COLO829 (cell line): ENCODE results near the gene RNF212B.
"Not testable (repeated sequence)": the region's sequence is repeated elsewhere in the genome, so short reads cannot be mapped to it uniquely, and the experiment has no call there.

Experiments used
- DNase-seq: peaks from one replicate; pipeline ENCODE4 v3.0.0; 2012; ENCODE audit warnings: low spot score

The RNF212B gene

GRCh38 chr14:23242076-23242475, 4.3 kb downstream of the RNF212B start:
- DNase-seq = no peak

DNA sequence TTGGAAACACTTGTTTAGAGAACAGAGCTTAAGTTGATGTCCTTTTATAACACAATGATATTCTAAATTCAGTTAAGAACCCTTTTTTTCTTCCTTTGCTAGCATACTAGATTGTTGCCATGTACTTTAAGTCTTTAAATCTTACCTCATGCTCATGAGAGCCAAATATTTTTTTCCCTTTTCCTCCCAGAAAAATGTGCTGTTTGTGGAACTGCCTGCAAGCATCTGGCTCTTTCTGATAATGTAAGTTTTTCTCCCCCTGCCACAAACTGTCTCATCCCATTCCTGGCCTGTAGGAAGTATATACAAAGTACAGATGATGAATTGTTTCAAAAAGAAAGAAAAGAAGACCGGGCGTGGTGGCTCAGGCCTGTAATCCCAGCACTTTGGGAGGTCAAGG, 5.3 kb downstream of the RNF212B start:
- no peak for DNase-seq

DNA sequence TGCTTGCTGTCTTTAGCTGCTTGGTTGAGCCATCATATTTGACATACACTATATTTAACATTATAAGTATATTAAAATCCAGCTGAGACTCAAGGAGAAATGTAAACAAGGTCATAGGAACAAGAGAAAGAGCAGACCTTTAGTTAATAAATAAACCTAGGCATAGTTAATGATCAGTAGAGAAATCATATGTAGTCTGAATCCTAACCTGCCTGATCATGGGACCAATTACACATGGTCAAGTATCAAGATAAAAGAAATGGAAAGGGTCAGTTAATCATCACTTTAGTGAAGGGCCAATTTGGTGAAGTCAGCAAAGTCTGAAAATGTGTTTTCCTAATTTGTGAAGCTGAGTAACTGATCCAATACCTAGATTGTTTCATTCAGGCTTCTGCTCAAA, 7.5 kb downstream of the RNF212B start:
- DNase-seq = no peak

DNA sequence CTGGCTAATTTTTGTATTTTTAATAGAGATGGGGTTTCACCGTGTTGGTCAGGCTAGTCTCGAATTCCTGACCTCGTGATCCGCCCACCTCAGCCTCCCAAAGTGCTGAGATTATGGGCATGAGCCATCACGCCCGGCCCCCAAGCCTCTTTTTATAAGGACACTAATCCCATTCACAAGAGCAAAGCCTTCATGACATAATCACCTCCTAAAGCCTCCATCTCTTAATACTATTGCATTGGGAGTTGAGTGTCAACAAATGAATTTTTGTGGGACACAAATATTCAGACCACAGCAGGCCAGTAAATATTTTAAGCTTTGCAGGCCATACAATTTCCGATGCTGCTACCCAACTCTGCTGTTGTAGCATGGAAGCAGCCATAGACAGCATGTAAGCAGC, 10.9 kb downstream of the RNF212B start:
- DNase-seq = no peak

GRCh38 chr14:23249824-23250223, 12.1 kb downstream of the RNF212B start:
- DNase-seq = no peak

GRCh38 chr14:23252006-23252405, 14.3 kb downstream of the RNF212B start:
- DNase-seq = no peak

DNA sequence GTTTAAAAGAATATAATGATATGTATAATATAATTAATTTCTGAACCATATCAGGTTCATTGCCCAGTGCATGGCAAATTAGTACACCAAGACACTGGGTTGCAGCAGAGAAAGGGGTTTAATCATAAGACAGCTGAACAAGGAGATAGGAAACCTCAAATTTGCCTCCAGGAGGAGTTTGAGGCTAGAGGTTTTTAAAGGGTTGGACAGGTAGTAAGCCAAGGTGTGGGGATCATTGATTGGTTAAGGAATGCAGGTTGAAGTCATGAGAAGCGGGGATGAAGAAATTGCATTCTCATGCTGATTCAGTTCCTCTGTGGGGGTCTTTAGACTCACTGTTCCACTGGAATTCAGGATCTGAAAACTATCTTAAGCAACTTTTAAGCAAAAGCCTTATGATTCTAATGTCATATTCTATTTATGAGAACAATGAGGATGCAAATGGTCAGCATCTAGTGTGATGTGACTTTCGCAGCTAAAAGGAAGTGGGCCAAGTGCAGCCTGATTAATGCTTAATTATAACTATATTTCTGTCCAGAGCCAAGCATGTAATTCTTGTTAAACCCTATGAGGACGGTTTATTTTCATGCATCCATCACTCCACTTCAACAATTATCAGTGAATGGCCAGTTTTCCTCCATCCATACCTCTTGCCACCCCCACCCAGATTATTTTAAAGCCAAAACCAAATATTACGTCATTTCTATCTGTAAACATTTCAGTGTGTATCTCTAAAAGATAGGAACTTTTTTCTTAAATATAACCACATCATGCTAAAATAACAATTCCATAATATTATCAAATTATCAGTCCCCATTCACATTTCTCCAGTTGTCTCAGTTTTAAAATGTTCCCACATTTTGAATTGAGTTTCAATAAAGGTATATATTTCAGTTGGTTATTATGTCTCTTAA, 14.9 kb downstream of the RNF212B start:
- no peak for DNase-seq

DNA sequence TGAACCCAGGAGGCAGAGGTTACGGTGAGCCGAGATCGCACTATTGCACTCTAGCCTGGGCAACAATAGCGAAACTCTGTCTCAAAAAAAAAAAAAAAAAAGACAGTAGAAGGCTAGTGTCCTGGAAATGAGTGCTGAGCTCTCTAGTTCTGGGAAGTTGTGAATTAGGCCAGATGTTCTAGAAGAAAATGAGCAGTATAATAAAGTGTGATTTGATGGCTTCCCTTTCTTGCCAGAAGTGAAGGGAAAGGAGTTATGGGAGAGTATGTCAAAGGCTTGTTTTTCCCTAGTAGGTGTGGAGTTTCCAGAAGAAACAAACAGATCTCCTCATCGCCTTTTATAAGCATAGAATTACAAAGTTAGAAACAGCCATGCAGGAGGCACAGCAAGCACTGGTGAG, 20.5 kb downstream of the RNF212B start:
- DNase-seq = no peak

DNA sequence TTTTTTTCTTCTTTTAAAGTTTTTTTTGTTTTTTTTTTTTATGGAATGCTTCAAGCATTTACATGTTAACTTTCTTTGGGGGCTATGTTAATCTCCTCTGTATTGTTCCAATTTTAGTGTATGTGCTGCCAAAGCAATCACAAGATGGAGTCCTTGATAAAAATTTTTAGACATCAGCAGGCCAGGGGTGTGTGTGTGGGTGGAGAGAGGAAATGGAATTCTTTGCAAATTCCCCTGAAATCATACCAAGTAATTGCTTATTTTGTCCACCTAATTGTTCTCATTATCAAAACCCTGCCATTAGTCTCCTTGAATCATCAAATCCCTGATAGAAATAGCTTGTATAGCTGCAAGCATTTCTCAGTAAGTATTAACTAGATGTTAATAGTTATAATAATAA, 21.7 kb downstream of the RNF212B start:
- no peak for DNase-seq

- DNase-seq = not testable (repeated sequence)
These were observed 23.1 kb downstream of the RNF212B start for GRCh38 chr14:23260849-23261248.

DNA sequence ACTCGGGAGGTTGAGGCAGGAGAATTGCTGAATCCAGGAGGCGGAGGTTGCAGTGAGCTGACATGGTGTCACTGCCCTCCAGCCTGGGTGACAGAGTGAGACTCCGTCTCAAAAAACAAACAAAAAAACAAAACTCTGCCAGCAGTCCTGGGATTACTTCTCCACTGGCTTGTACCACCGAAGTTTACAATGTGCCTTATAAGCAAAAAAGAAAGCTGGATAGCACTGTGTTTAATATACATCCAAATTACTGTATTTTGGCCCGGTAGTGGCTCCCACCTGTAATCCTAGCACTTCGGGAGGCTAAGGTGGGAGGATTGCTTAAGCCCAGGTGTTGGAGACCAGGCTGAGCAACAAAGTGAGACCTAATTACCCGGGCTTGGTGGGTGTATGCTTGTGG, 31.5 kb downstream of the RNF212B start:
- DNase-seq = no peak

- DNase-seq = no peak
These were observed 37.7 kb downstream of the RNF212B start for GRCh38 chr14:23275412-23275811.

DNA sequence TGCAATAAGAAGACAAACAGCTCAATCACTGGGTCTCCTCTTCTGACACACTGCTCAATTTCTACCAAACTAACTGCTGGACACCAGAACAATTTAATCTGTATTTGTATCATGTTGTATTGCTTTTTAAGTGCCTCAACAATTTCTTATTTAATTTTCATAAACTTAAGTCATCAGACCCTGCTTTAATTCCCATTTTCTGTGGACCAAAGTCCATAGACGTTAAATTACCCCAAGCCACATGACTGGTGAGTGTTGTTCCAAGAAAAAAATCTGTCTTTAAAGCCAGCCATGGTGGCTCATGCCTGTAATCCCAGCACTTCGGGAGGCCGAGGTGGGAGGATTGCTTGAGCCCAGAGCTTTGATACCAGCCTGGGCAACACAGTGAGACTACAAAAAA, 39.5 kb downstream of the RNF212B start:
- no peak for DNase-seq

GRCh38 chr14:23277928-23278327, 40.2 kb downstream of the RNF212B start:
- DNase-seq = not testable (repeated sequence)

- DNase-seq = no peak
These were observed 43.5 kb downstream of the RNF212B start for GRCh38 chr14:23281247-23281646.

DNA sequence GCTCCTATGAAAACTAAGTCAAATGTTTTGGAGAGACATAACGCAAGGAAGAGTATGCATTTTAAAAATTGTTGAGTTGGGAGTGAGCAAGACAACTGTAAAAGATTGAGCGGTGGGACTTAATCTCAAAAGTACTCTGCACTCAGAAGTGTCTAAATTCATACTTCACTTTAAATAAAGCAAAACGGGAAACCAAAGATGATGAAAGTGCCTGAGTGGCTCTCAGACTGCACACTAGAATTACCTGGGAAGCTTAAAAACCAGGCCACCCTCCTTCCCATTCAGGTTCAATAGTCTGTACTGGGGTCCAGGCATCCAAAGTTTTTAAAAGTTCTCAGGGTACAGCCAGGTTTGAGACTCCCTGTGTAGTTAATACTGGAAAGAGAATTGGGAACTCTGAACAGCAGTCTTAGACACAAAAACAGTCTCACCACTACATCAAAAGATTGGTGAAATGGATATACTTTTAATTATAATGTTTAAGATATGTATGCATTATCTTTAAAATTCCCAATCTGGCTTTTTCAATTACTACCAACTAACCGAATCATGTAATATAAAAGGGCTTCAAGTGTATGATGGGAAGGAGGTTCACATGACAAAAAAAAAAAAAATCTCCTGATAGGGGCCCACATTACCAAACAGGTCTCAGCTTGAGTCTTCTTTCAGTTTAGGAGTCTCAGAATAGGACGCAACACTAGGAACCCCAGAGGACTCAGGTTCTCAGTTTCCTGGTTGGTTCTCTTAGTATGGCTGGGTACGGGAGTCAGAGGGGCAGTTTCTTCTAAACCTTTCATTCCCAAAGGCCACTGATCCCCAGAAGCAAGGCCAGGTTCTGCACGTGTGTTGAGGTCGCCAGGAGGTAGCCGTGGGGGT, 47.2 kb downstream of the RNF212B start:
- no peak for DNase-seq

- no peak for DNase-seq
These were observed 47.8 kb downstream of the RNF212B start for GRCh38 chr14:23285530-23286019.

DNA sequence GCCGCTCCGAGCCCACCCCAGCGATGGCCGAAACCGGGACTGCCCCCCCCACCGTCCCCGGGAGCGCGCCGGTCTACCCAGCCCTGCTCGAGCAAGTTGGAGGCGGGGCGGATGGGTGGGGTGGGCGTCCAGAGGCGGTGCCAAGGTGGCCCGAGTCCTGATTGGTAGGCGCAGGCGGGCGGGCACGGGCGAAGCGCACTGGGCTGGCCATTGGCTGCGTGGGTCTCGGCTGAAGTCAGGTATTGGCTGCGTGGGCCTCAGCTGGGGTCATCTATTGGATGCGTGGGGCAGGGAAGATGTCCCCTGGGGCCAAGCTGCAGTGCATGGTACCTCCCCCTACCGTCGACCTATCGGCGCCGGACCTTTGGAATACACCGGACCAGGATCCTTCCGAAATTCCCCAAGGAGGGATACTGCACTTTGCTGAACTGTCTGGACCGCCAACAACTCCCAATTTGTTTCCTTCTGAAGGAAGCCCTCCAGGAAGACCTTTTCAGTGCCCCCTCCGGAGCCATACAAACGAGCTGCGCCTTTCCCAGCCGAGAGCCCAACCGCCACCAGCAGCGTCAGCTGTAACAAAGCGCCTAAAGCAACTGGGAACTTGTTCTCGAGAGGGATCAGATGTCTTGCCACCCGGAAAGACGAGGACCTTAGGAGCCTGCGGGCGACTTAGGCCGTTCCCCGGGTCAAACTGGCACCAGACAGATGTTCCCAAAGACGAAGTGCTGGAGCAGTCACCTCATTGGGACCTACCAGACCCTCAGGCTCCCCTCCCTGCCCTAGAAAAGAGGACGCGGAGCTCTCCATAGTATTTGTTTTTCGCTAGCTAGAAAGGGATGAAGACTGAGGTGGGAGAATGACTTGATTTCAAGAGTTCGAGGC, 48.5 kb downstream of the RNF212B start, which contains the start of gene HOMEZ:
HOMEZ (minus strand) TSS at position 113 of the 882 bp plus-strand sequence. CDS start 180 bp downstream, outside the sequence.
- peak; percentile 95 for DNase-seq

- no peak for DNase-seq
These were observed 49.3 kb downstream of the RNF212B start for GRCh38 chr14:23286902-23287479.

- DNase-seq = peak; percentile 33
These were observed 57.2 kb downstream of the RNF212B start for GRCh38 chr14:23294734-23295561.
